Dedifferentiated amniotic fluid mesenchymal stem cell (primary cell): Measurements from ENCODE around the gene NLRP3.
"Not testable (repeated sequence)": the region's sequence is repeated elsewhere in the genome, so short reads cannot be mapped to it uniquely, and the experiment has no call there.

Source experiments
- DNase-seq: peaks from one replicate; pipeline ENCODE4 v3.0.0-alpha.2; 2016; ENCODE audit errors: extremely low spot score

Gene NLRP3

GRCh38 chr1:247469141-247469535, 53.2 kb downstream of the NLRP3 start:
- no peak for DNase-seq

GRCh38 chr1:247470942-247471429, 55.0 kb downstream of the NLRP3 start:
- DNase-seq, result not testable (repeated sequence)

- DNase-seq, result no peak
Measured at GRCh38 chr1:247471445-247472016, 55.6 kb downstream of the NLRP3 start.

- no peak for DNase-seq
Measured at GRCh38 chr1:247472035-247472434, 56.1 kb downstream of the NLRP3 start.

- DNase-seq, result no peak
Measured at GRCh38 chr1:247474367-247474766, 58.4 kb downstream of the NLRP3 start.

- no peak for DNase-seq
Measured at GRCh38 chr1:247475793-247476192, 59.8 kb downstream of the NLRP3 start.

GRCh38 chr1:247476328-247477058, 60.5 kb downstream of the NLRP3 start:
- DNase-seq, result not testable (repeated sequence)

- DNase-seq, result no peak
Measured at GRCh38 chr1:247482747-247483146, 66.8 kb downstream of the NLRP3 start.

GRCh38 chr1:247487057-247487456, 71.1 kb downstream of the NLRP3 start:
- peak; percentile 17 for DNase-seq

GRCh38 chr1:247491328-247491727, 75.4 kb downstream of the NLRP3 start:
- no peak for DNase-seq

- DNase-seq, result no peak
Measured at GRCh38 chr1:247493106-247493505, 77.1 kb downstream of the NLRP3 start.

GRCh38 chr1:247494767-247495166, 78.8 kb downstream of the NLRP3 start:
- DNase-seq, result no peak

GRCh38 chr1:247496581-247497285, 80.8 kb downstream of the NLRP3 start:
- no peak for DNase-seq
